ENCODE results near the gene CAPZB.
A peak's percentile ranks its signal among the peaks of the same experiment; 100 is the strongest.

Gene CAPZB

DNA sequence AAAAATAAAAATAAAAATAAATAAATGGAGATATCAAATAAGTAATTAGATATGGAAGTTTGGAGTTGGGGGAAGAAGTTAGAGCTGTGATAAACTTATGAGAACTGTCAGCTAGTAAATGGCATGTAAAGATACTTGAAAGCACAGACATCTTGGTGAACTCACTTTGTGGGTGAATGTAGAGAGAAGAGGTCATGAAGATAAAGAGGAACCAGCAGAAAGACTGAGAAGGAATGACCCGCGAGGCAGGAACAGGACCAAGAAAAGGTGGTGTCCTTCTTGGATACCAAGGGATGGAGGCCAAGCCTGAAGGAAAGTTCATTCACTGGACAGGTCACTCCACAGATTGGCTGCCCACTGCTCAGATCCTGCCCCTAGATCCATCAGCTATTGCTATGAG lies 4.7 kb upstream of the CAPZB start:
- H3K36me3 ChIP-seq (ENCODE audit: insufficient read depth, low read length), result no peaks in the 10 kb centered on the region
- no peak overlapping the region for H3K9ac ChIP-seq (ENCODE audit: insufficient read length)
- no peak for DNase-seq (ENCODE audit: low read depth, low spot score)
- no peak overlapping the region for H3K27ac ChIP-seq
- TF ChIP-seq FOXP2 (optimal IDR thresholded peaks at IDR 0.05; ENCODE audit: control extremely low read depth, extremely low read length, insufficient read depth) (no peak), POLR2AphosphoS5 (IDR thresholded peaks at IDR 0.05; ENCODE audit: borderline replicate concordance, low read depth, low read length) (no peak), EZH2 (IDR thresholded peaks at IDR 0.05) (no peak)
- H3K9me3 ChIP-seq (ENCODE audit: low read depth, low read length), result no peaks in the 10 kb centered on the region
- H3K4me3 ChIP-seq, result no peak overlapping the region

GRCh38 chr1:19488136-19488535 lies 2.8 kb upstream of the CAPZB start:
- Histone ChIP-seq H3K27ac (no peak overlapping the region), H3K36me3 (ENCODE audit: insufficient read depth, low read length) (peaks cover 3% of the 10 kb centered on the region), H3K9me3 (ENCODE audit: low read depth, low read length) (no peaks in the 10 kb centered on the region), H3K4me3 (no peak overlapping the region), H3K9ac (ENCODE audit: insufficient read length) (no peak overlapping the region)
- DNase-seq (ENCODE audit: low read depth, low spot score), result no peak
- no peak for TF ChIP-seq EZH2 (IDR thresholded peaks at IDR 0.05)
- TF ChIP-seq FOXP2 (optimal IDR thresholded peaks at IDR 0.05; ENCODE audit: control extremely low read depth, extremely low read length, insufficient read depth), result no peak
- TF ChIP-seq POLR2AphosphoS5 (IDR thresholded peaks at IDR 0.05; ENCODE audit: borderline replicate concordance, low read depth, low read length), result no peak

DNA sequence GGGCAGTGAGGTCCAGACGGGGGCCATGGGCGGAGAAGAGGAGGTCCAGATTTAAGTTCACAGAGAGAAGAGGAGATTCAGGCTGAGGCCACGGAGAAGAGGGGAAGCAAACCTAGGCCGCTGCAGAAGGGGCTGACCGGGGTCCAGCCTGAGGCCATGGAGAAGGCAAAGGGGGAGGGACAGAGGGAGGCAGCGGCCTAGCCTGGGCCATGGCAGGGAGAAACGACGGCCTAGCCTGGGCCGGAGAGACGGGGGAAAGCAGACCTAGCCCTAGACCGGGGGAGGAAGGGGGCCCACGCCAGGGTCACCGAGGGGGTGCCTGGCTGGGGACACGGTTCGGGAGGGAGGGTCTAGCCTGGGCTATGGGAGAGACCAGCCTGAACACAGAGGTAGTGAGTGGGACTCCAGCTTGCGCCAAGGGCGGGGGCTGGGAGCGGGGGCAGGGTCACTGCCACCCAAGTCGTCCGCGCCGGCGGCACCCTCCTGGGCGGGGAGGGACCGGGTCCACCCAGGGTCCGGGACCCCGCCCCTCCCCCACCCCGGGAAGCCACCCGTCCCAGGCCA lies 459 bp downstream of the CAPZB start:
- no peak for DNase-seq (ENCODE audit: low read depth, low spot score)
- Histone ChIP-seq H3K4me3 (peak overlapping the region; percentile 88), H3K9ac (ENCODE audit: insufficient read length) (peak overlapping the region; percentile 96), H3K36me3 (ENCODE audit: insufficient read depth, low read length) (peaks cover 7% of the 10 kb centered on the region), H3K27ac (peak overlapping the region; percentile 87), H3K9me3 (ENCODE audit: low read depth, low read length) (no peaks in the 10 kb centered on the region)
- TF ChIP-seq POLR2AphosphoS5 (IDR thresholded peaks at IDR 0.05; ENCODE audit: borderline replicate concordance, low read depth, low read length) (no peak), FOXP2 (optimal IDR thresholded peaks at IDR 0.05; ENCODE audit: control extremely low read depth, extremely low read length, insufficient read depth) (no peak), EZH2 (IDR thresholded peaks at IDR 0.05) (no peak)

DNA sequence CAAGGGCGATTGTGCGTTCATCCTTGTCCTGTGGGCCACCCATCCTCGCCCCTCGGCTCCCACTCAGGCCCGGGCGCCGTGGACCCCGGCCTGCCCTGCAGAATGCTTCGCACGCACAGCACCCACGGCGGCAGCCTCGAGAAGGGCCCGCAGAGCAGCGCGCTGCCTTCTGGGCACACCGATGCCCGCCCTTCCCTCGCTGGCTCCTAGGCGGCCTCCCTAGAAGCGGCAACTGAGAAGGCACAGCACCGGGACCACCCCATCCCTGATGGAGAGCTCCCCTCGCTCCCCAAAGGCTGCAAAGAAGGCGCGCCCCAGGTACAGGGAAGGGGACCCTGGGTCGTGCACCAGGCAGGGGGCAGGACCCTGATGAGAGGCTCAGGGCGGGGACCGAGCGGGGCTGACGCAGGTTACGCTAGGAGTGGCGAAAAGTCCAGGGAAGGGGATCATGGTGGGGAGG lies 971 bp downstream of the CAPZB start:
- Histone ChIP-seq H3K36me3 (ENCODE audit: insufficient read depth, low read length) (peaks cover 7% of the 10 kb centered on the region), H3K27ac (no peak overlapping the region), H3K4me3 (peak overlapping the region; percentile 88), H3K9ac (ENCODE audit: insufficient read length) (peak overlapping the region; percentile 96), H3K9me3 (ENCODE audit: low read depth, low read length) (no peaks in the 10 kb centered on the region)
- DNase-seq (ENCODE audit: low read depth, low spot score), result no peak
- no peak for TF ChIP-seq POLR2AphosphoS5 (IDR thresholded peaks at IDR 0.05; ENCODE audit: borderline replicate concordance, low read depth, low read length)
- no peak for TF ChIP-seq EZH2 (IDR thresholded peaks at IDR 0.05)
- TF ChIP-seq FOXP2 (optimal IDR thresholded peaks at IDR 0.05; ENCODE audit: control extremely low read depth, extremely low read length, insufficient read depth), result no peak

DNA sequence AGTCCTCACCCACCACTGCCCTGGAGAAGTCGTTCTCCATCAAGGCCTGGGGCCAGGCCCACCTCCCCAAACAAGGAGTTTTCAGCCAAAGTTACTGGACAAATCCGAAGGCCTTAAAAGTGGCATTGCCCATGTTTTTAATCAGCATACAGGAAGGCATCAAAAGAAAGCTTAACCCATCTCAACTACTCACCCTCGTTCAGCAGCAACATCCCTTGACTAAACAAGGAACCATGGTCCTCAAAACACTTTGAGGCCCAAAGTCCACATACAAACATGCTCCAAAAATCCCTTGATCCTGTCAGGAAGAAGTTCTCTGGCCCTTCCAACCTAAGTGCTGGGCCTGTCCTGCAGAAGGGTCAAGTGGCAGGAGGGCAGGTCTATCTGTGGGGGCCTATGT lies 1.6 kb downstream of the CAPZB start:
- peak overlapping the region; percentile 96 for H3K9ac ChIP-seq (ENCODE audit: insufficient read length)
- no peak for DNase-seq (ENCODE audit: low read depth, low spot score)
- H3K36me3 ChIP-seq (ENCODE audit: insufficient read depth, low read length), result peaks cover 7% of the 10 kb centered on the region
- H3K27ac ChIP-seq, result no peak overlapping the region
- TF ChIP-seq POLR2AphosphoS5 (IDR thresholded peaks at IDR 0.05; ENCODE audit: borderline replicate concordance, low read depth, low read length) (no peak), FOXP2 (optimal IDR thresholded peaks at IDR 0.05; ENCODE audit: control extremely low read depth, extremely low read length, insufficient read depth) (no peak), EZH2 (IDR thresholded peaks at IDR 0.05) (no peak)
- no peaks in the 10 kb centered on the region for H3K9me3 ChIP-seq (ENCODE audit: low read depth, low read length)
- H3K4me3 ChIP-seq, result peak overlapping the region; percentile 88

- peak overlapping the region; percentile 96 for H3K9ac ChIP-seq (ENCODE audit: insufficient read length)
- no peak for DNase-seq (ENCODE audit: low read depth, low spot score)
- no peaks in the 10 kb centered on the region for H3K9me3 ChIP-seq (ENCODE audit: low read depth, low read length)
- no peak overlapping the region for H3K4me3 ChIP-seq
- TF ChIP-seq POLR2AphosphoS5 (IDR thresholded peaks at IDR 0.05; ENCODE audit: borderline replicate concordance, low read depth, low read length) (no peak), FOXP2 (optimal IDR thresholded peaks at IDR 0.05; ENCODE audit: control extremely low read depth, extremely low read length, insufficient read depth) (no peak), EZH2 (IDR thresholded peaks at IDR 0.05) (no peak)
- no peak overlapping the region for H3K27ac ChIP-seq
- H3K36me3 ChIP-seq (ENCODE audit: insufficient read depth, low read length), result peaks cover 7% of the 10 kb centered on the region
Measured at GRCh38 chr1:19483261-19483660, 2.1 kb downstream of the CAPZB start.

DNA sequence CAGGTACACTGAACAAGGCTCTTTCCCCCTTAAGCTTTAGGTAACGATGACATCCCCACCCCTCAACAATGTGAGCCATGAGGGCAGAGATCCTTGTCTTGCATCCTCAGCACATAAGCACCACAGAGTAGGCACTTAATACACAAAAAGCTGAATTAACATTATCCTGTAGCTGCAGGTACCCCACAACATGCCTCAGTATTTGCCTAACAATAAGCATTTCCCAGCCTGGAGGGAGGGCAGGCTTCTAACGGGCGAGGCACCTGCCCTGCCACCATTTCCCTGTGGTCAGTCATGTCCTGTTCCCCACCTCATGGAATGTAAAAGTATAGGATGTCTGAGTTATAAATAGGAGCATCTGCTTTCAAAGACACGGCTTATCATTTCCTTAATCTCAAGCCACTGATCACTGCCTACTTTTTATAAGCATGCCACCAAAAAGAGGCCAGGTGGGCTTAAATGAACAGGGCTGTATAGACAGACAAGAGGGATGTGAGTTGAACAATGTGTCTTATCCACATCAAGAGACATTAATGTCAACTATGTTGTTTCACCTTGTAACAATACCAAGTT lies 3.4 kb downstream of the CAPZB start:
- no peak for DNase-seq (ENCODE audit: low read depth, low spot score)
- no peak overlapping the region for H3K27ac ChIP-seq
- no peak overlapping the region for H3K4me3 ChIP-seq
- no peak overlapping the region for H3K9ac ChIP-seq (ENCODE audit: insufficient read length)
- H3K36me3 ChIP-seq (ENCODE audit: insufficient read depth, low read length), result peaks cover 7% of the 10 kb centered on the region
- H3K9me3 ChIP-seq (ENCODE audit: low read depth, low read length), result no peaks in the 10 kb centered on the region
- no peak for TF ChIP-seq FOXP2 (optimal IDR thresholded peaks at IDR 0.05; ENCODE audit: control extremely low read depth, extremely low read length, insufficient read depth)
- no peak for TF ChIP-seq EZH2 (IDR thresholded peaks at IDR 0.05)
- TF ChIP-seq POLR2AphosphoS5 (IDR thresholded peaks at IDR 0.05; ENCODE audit: borderline replicate concordance, low read depth, low read length), result no peak

DNA sequence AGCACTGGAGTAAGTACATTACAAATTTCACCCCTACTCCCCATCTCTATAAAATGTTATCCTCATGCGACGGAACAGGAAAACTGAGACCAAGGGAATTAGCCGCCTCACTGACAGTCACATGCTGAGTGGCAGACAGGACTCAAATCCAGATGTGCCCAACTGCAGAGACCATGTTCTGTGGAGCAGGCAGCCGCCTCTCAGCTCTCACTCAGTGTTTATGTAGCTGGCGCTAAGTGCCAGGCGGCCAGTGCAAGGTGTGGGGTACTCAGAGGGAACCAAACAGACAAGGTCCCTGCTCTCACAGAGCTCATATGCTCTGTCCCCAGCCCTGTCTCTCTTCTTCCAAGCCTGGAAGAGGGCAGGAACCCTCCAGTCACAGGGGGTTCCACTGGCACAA lies 5.1 kb downstream of the CAPZB start:
- no peak overlapping the region for H3K4me3 ChIP-seq
- peaks cover 7% of the 10 kb centered on the region for H3K36me3 ChIP-seq (ENCODE audit: insufficient read depth, low read length)
- no peak overlapping the region for H3K9ac ChIP-seq (ENCODE audit: insufficient read length)
- no peaks in the 10 kb centered on the region for H3K9me3 ChIP-seq (ENCODE audit: low read depth, low read length)
- TF ChIP-seq FOXP2 (optimal IDR thresholded peaks at IDR 0.05; ENCODE audit: control extremely low read depth, extremely low read length, insufficient read depth), result no peak
- TF ChIP-seq EZH2 (IDR thresholded peaks at IDR 0.05), result no peak
- TF ChIP-seq POLR2AphosphoS5 (IDR thresholded peaks at IDR 0.05; ENCODE audit: borderline replicate concordance, low read depth, low read length), result no peak
- no peak for DNase-seq (ENCODE audit: low read depth, low spot score)
- H3K27ac ChIP-seq, result no peak overlapping the region

Measured in SK-N-MC (cell line).